Measurements from ENCODE around the gene SLC25A30.

DNA sequence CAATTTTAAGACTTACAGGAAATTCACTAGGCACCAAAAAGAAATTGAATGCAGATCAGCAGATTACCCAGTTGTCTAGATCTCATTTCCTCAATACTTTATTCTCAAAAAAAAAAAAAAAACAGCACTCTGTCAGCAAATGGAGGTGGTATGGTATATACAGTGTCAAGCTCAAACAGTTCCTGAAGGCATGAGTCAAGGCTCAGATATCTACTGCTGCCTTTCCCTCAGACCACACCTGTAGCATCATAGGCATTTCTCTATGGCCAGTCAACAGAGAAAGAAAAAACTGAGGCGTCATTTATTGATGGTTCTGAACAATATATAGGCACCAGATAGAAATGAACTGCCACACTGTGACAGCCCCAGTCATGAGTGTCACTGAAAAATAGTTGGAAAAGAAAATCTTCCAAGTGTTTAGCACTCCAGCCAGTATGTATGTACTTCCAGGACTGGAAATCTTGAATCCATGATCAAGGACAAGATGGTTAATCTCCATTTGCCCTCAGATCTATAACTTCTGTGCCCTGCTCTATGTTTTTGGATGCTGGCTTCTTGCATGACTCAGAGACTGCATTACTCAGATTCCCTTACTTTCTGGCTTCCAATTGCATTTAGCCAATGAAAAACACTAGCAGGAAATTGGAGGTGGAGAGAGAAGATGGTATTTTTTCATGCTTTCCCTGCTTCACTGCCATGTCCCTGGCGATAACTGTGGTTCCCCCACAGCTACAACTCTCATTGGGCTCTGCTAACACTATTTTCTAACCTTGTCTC lies 38.2 kb upstream of the SLC25A30 start:
- TF ChIP-seq, protein P1, sequence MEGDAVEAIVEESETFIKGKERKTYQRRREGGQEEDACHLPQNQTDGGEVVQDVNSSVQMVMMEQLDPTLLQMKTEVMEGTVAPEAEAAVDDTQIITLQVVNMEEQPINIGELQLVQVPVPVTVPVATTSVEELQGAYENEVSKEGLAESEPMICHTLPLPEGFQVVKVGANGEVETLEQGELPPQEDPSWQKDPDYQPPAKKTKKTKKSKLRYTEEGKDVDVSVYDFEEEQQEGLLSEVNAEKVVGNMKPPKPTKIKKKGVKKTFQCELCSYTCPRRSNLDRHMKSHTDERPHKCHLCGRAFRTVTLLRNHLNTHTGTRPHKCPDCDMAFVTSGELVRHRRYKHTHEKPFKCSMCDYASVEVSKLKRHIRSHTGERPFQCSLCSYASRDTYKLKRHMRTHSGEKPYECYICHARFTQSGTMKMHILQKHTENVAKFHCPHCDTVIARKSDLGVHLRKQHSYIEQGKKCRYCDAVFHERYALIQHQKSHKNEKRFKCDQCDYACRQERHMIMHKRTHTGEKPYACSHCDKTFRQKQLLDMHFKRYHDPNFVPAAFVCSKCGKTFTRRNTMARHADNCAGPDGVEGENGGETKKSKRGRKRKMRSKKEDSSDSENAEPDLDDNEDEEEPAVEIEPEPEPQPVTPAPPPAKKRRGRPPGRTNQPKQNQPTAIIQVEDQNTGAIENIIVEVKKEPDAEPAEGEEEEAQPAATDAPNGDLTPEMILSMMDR (IDR thresholded peaks at IDR 0.05), result no peak
- TF ChIP-seq POLR2A (IDR thresholded peaks at IDR 0.05), result no peak

All from heart left ventricle (tissue), 13 donors.